ENCODE measurements around the gene LBP.
A peak's percentile ranks its signal among the peaks of the same experiment; 100 is the strongest.
"Not testable (repeated sequence)": the region's sequence is repeated elsewhere in the genome, so short reads cannot be mapped to it uniquely, and the experiment has no call there.

The LBP gene

DNA sequence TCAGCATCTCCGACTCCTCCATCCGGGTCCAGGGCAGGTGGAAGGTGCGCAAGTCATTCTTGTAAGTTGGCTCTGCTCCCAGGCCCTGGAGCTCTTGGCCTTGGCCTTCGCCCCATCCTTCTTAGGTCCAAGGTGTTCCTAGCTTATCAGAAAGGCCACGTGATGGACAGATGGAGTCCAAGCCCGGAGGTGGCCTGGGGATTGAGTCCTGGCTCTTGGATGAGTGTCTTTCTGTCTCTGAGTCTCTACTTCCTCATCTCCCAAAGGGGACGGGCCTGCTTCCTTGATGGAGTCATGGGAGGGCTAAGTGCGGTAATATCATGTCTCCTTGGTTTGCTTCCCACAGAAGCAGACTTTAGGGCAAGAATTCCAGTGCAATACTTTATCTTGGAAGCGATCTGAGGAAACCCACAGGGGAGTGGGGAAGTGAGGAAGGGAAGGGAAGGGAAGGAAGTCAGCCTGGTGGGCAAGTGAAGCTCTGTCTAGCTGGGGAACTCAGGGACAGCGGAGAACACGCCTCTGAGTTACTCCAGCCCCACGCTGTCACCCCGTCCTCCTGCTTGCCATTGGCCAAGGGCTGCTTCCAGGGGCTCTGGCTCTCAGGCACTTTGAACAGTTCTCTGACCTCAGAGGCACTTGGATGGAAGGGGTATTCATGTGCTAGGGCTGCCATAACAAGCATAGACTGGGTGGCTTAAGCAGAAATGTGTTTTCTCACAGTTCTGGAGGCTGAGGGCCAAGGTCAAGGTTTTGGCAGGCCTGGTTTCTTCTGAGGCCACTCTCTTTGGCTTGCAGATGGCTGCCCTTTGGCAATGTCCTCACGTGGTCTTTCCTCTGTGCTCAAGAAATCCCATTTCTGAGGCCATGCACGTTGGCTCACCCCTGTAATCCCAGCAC lies 4.8 kb downstream of the LBP start:
- no peak for DNase-seq (ENCODE audit: low read depth)

GRCh38 chr20:38353316-38353715 lies 7.0 kb downstream of the LBP start:
- DNase-seq (ENCODE audit: low read depth): peak; percentile 17

- no peak for DNase-seq (ENCODE audit: low read depth)
These were observed 7.9 kb downstream of the LBP start for GRCh38 chr20:38354227-38354626.

DNA sequence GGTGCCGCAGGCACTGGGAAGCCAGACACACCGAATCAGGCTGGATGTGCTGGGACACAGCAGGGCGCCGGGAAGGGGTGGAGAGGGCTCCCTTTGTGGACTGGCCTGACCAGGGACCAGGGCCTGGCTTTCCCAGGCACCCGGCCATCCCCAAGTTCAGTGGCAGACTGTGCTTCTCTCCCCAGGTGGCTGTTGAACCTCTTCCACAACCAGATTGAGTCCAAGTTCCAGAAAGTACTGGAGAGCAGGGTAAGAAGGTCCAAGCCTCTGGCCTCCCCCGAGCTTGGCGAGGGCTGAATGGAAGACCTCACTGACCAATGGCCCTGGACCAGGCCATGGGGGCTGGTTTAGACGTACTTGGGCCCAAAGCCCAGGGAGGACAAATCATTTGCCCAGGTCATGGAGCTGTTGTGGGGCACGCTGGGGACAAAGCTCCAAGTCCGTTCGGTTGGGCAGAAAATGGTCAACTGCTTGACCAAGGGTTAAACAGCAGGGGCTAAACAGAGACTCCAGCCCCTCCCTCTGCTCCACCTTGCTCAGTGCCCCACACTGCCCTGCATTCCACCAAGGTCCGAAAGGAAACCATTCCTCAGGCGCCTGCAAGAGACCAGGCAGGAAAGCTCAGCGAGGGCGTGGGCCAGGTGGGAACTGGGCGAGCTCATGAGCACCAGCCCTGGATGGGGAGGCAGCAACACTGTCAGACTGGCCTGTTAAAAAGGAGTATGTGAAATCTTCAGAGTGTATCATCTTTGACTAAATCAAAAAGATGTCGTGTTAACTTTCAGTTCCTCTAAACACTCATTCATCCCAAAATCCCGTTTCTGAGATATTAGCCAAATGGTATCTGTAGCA lies 9.1 kb downstream of the LBP start:
- no peak for DNase-seq (ENCODE audit: low read depth)

- DNase-seq (ENCODE audit: low read depth): no peak
These were observed 11.4 kb downstream of the LBP start for GRCh38 chr20:38357653-38358207.

- no peak for DNase-seq (ENCODE audit: low read depth)
These were observed 12.3 kb downstream of the LBP start for GRCh38 chr20:38358556-38358955.

DNA sequence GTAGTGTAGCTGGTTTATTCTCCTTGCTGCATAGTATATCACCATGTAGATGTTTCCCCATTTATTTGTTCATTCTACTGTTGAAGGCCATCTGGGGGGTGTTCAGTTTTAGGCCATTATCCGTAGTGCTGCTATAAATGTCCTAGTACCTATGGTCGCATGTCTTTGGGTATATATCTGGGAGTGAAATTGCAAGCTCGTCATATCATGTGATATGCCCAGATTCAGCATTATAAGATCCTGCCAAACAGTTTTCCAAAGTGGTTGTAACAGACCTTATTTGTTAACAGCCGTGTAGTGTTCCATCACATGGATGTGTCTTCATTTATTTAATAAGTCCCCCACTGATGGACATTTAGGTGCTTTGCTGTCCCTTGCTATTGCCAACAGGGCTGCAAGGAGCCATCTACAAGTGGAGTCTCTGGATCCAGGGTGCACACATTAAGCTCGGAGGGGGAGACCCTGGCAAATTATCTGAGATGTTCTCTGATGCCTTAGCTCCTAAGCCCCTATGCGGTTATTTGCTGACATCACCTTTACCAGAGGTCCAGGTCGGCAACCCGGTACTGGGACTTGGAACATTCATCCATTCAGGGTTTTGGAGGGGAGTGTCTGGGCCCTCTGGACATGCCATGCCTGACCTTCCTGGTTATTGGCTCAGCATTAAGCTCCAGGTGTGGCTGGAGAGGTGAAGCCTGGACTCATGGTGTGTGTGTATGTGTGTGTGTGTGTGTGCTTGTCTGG lies 16.9 kb downstream of the LBP start:
- DNase-seq (ENCODE audit: low read depth): no peak

- peak; percentile 34 for DNase-seq (ENCODE audit: low read depth)
These were observed 23.1 kb downstream of the LBP start for GRCh38 chr20:38369389-38369788.

- DNase-seq (ENCODE audit: low read depth): no peak
These were observed 26.5 kb downstream of the LBP start for GRCh38 chr20:38372806-38373205.

- peak; percentile 3 for DNase-seq (ENCODE audit: low read depth)
These were observed 27.1 kb downstream of the LBP start for GRCh38 chr20:38373231-38373867.

- no peak for DNase-seq (ENCODE audit: low read depth)
These were observed 27.6 kb downstream of the LBP start for GRCh38 chr20:38373898-38374297.

DNA sequence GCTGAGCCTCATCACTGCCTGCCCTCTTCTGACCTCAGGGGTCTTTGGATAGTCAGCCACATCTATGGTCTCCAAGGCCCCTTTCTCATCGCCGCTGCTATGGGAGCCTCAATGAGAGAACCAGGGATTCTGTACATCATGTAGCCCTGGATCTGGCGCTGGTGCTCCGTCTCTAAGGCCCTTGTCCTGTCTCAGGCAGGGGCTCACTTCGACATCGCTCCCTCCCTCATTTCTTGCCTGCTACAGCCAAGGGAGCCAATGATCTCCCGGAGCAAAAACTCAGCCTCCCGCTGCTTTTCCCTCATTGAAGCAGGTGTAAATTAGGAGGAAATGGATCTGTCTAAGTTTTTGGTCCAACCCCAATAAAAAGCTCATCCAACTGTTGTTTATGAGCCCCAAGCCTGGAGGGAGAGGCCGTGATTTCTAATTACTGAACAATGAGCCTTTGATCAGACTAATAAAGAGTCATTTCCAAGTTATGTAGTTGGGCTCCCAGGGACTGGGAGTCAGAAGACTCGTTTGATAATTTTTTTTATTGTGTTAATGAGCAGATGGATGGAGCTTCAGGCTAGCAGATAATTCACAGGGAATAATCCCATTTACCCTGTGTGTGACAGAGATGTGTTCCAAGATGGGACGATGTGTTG lies 30.9 kb downstream of the LBP start:
- no peak for DNase-seq (ENCODE audit: low read depth)

DNA sequence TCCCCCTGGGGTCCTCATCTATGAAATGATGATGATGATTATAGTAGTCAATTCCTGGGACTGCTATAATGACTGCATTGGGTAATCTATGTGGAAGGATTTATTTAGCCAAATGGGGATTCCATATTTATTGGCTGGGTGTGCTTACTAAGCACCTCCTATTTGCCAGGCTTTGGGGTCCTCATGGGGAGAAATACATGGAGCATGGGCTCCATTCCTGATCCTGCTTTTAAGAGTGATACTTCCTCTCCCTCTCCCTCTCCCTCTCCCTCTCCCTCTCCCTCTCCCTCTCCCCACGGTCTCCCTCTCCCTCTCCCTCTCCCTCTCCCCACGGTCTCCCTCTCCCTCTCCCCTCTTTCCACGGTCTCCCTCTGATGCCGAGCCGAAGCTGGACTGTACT lies 31.6 kb downstream of the LBP start:
- DNase-seq (ENCODE audit: low read depth): not testable (repeated sequence)

DNA sequence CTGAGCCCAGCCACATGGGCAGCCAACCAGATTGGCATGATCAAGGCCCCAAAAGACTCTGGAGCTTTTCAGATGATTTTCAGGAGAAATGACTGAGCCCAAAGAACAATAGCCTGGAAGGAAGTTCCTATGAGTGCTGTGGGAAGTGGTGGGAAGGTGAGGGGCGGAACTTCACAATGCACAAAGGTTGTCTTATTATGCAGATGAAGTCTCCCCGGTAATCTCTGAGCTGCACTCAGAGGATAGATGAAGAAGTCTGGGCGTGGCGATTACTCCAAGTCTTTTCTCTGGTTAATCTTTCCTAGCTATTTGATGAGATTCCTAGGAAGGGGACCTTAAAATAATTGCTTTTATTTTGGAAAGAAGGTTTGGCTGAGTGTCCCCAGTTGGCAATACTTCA lies 36.9 kb downstream of the LBP start:
- DNase-seq (ENCODE audit: low read depth): no peak

DNA sequence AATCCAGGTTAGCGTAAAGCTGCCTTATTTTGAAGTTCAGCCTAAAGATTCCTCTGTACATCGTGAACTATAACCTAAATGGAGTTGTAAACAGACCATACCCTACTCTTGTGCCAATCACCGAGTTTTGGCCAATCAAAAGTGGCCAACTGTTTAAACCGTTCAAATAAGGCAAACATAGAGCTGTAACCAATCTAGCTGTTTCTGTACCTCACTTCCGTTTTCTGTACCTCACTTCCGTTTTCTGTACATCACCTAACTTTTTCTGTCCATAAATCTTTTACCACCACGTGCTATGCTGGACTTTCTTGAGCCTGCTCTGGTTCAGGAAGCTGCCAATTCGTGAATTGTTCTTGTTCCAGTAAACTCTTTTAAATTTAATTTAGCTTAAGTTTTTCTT lies 39.7 kb downstream of the LBP start:
- DNase-seq (ENCODE audit: low read depth): no peak

- no peak for DNase-seq (ENCODE audit: low read depth)
These were observed 40.6 kb downstream of the LBP start for GRCh38 chr20:38386851-38387250.

GRCh38 chr20:38387953-38388352 lies 41.7 kb downstream of the LBP start:
- DNase-seq (ENCODE audit: low read depth): no peak

GRCh38 chr20:38392356-38392755 lies 46.1 kb downstream of the LBP start:
- no peak for DNase-seq (ENCODE audit: low read depth)

DNA sequence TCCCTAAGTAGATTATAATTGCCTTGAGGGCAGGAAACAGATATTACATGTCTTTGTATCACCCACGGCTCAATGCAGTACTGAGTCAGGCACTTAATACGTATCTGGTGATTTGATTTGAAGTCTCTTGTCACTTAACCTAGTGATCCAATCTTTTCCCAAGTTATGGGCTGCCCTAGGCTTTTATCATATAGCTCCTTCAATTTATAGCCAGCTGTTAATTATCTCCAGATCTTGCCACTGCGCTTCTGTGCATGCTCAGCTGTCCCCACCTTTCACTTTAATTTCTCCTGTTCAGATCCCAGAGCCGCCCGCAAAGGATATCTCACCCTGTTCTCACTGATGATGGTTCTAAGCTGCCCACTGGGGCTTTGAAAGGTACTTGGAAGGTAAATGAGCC lies 47.0 kb downstream of the LBP start:
- DNase-seq (ENCODE audit: low read depth): no peak

DNA sequence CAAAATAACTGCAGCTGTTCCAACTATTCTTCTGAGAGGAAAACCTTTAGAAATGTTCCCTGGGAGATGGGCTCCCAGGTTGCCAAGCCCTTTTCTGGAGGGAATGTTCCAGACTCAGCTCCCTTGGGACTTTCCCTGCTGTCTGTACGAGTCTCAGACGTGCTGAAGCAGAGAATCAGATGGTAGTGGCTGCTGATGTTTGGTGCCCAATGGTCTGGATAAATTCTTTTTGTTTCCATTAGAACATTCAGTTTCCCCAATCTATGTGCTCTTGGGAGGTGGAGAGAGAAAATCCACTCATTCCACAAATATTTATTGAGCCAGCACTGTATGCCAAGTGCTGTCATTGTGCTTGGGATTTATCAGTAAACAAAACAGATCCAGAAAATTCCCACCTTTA lies 48.9 kb downstream of the LBP start:
- DNase-seq (ENCODE audit: low read depth): peak; percentile 5

DNA sequence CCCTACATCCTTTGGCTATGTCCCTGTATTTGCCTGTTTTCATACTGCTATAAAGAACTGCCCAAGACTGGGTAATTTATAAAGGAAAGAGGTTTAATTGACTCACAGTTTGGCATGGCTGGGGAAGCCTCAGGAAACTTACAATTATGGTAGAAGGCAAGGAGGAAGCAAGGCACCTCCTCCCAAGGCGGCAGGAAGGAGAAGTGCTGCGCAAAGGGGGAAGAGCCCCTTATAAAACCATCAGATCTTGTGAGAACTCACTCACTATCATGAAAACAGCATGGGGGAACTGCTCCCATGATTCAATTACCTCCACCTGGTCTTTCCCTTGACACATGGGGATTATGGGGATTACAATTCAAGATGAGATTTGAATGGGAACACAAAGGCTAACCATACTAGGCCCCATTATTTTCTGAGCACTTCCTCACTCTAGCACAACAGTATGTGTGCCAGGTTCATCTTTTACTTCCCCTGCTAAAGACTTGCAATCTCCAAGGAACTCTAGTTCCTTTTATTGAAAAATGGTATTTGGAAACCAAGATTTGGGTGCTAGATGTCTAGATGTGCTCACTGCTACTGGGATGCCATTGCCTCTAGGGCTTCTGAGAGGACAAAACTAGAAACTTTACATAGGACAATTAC lies 49.6 kb downstream of the LBP start:
- not testable (repeated sequence) for DNase-seq (ENCODE audit: low read depth)

Data from iris pigment epithelial cell (primary cell).